ENCODE data around the gene NKAIN2. TPM values are rescaled to one million over a fixed set of nuclear protein-coding genes. Genes with fewer than 3 reads are reported as not detected.

The NKAIN2 gene
- total RNA-seq, 3 donors from 2014 or later (not counting 1 experiment from before 2014, with no cell fraction given): 0.45 TPM; not detected in 2

DNA sequence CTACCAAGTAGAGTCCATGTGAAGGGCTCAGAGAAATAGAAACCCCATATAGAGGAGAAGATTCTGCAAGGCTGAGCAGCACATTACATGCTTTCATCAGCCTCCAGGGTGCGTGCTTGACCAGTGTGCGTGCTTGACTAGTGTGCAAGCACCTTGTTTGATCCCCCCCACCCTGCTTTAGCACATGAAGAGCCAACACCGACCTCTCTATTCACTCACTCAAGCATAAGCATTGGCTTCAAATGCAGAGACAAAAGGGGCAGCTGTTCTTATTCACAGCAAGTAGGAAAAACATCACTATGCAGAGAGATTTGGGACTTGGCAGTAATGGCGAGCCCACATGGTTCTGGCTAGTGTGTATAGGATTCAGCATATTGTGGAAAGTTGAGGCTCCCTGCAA is 879.8 kb downstream of the NKAIN2 start:
- Mint-ChIP-seq H3K4me3 (no peak overlapping the region), H3K4me1 (no peaks in the 10 kb centered on the region), H3K27me3 (ENCODE audit: low read depth in 2 of 2) (no peaks in the 10 kb centered on the region), H3K9me3 (peaks cover 5 to 11% of the 10 kb centered on the region in 2 donors), H3K36me3 (peaks cover 9% of the 10 kb centered on the region), H3K27ac (no peak overlapping the region)
- Histone ChIP-seq H3K36me3 (ENCODE audit: control insufficient read depth, insufficient read depth, low read length) (no peaks in the 10 kb centered on the region), H3K4me3 (ENCODE audit: low read length) (no peak overlapping the region), H3K9me3 (ENCODE audit: control insufficient read depth, insufficient read depth, low read length) (peaks cover 7% of the 10 kb centered on the region), H3K27ac (ENCODE audit: low read length) (no peak overlapping the region), H3K4me1 (ENCODE audit: control insufficient read depth, insufficient read depth, low read length) (no peaks in the 10 kb centered on the region), H3K27me3 (ENCODE audit: control insufficient read depth, insufficient read depth, low read length) (no peaks in the 10 kb centered on the region)
- no peak for ATAC-seq
- TF ChIP-seq CTCF (IDR thresholded peaks at IDR 0.05): no peak
- intact Hi-C loops (cut with micrococcal nuclease): no loop called here
- no peak for DNase-seq
- WGBS (ENCODE audit: insufficient coverage): 90% methylated on average over 4 of the region's 4 CpGs

GRCh38 chr6:124684621-124685020 is 881.0 kb downstream of the NKAIN2 start:
- H3K4me3 Mint-ChIP-seq: no peak overlapping the region
- no peak for ATAC-seq
- H3K4me3 ChIP-seq (ENCODE audit: low read length): no peak overlapping the region
- 69% methylated on average over 2 of the region's 2 CpGs for WGBS (ENCODE audit: insufficient coverage)
- no peaks in the 10 kb centered on the region for H3K4me1 ChIP-seq (ENCODE audit: control insufficient read depth, insufficient read depth, low read length)
- intact Hi-C loops (cut with micrococcal nuclease): no loop called here
- no peak overlapping the region for H3K27ac Mint-ChIP-seq
- no peak for TF ChIP-seq CTCF (IDR thresholded peaks at IDR 0.05)
- peaks cover 4% of the 10 kb centered on the region in 2 donors for H3K9me3 Mint-ChIP-seq
- H3K27me3 Mint-ChIP-seq (ENCODE audit: low read depth in 2 of 2): no peaks in the 10 kb centered on the region
- H3K4me1 Mint-ChIP-seq: no peaks in the 10 kb centered on the region
- DNase-seq: no peak
- no peak overlapping the region for H3K27ac ChIP-seq (ENCODE audit: low read length)
- H3K27me3 ChIP-seq (ENCODE audit: control insufficient read depth, insufficient read depth, low read length): no peaks in the 10 kb centered on the region
- H3K36me3 ChIP-seq (ENCODE audit: control insufficient read depth, insufficient read depth, low read length): no peaks in the 10 kb centered on the region
- no peaks in the 10 kb centered on the region for H3K9me3 ChIP-seq (ENCODE audit: control insufficient read depth, insufficient read depth, low read length)
- no peaks in the 10 kb centered on the region for H3K36me3 Mint-ChIP-seq

- H3K36me3 ChIP-seq (ENCODE audit: control insufficient read depth, insufficient read depth, low read length): no peaks in the 10 kb centered on the region
- H3K27me3 ChIP-seq (ENCODE audit: control insufficient read depth, insufficient read depth, low read length): no peaks in the 10 kb centered on the region
- no peak for DNase-seq
- H3K27ac Mint-ChIP-seq: no peak overlapping the region
- intact Hi-C loops (cut with micrococcal nuclease): no loop called here
- H3K36me3 Mint-ChIP-seq: no peaks in the 10 kb centered on the region
- H3K4me1 Mint-ChIP-seq: no peaks in the 10 kb centered on the region
- no peak for ATAC-seq
- H3K27ac ChIP-seq (ENCODE audit: low read length): no peak overlapping the region
- no peaks in the 10 kb centered on the region for H3K27me3 Mint-ChIP-seq (ENCODE audit: low read depth in 2 of 2)
- no peaks in the 10 kb centered on the region for H3K9me3 ChIP-seq (ENCODE audit: control insufficient read depth, insufficient read depth, low read length)
- H3K9me3 Mint-ChIP-seq: peaks cover 0 to 9% of the 10 kb centered on the region in 2 donors
- TF ChIP-seq CTCF (IDR thresholded peaks at IDR 0.05): no peak
- H3K4me1 ChIP-seq (ENCODE audit: control insufficient read depth, insufficient read depth, low read length): no peaks in the 10 kb centered on the region
- no peak overlapping the region for H3K4me3 Mint-ChIP-seq
- H3K4me3 ChIP-seq (ENCODE audit: low read length): no peak overlapping the region
Observed at GRCh38 chr6:124688369-124688768, 884.7 kb downstream of the NKAIN2 start.

DNA sequence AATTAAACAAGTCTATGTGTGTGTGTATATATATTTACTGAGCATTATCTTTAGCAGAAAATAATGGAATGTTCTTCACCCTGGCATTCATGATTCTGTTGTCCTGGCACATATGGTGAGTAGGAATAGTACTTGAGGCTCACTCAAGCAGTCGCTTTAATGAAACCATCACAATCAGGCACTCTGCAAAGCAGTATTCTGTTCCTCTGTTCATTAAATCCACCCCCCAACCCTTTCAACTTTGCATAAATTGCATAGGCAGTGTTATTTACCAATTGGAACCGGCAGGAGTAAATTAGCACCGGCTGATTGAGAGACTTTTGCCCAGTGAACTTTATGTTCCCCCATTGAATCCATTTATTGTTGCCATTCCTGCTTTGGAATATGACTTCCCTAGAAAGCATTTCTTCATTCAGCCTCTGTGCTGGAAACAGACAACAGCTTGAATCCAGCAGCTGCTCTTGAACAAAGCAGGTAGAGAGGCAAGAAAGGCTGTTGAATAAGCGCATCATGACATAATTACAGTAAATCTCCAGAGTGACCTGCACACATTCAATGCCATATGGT is 890.6 kb downstream of the NKAIN2 start:
- H3K27me3 Mint-ChIP-seq (ENCODE audit: low read depth in 2 of 2): no peaks in the 10 kb centered on the region
- no peak overlapping the region for H3K4me3 Mint-ChIP-seq
- H3K36me3 Mint-ChIP-seq: no peaks in the 10 kb centered on the region
- no peak overlapping the region for H3K27ac Mint-ChIP-seq
- Histone ChIP-seq H3K36me3 (ENCODE audit: control insufficient read depth, insufficient read depth, low read length) (no peaks in the 10 kb centered on the region), H3K4me1 (ENCODE audit: control insufficient read depth, insufficient read depth, low read length) (no peaks in the 10 kb centered on the region), H3K4me3 (ENCODE audit: low read length) (no peak overlapping the region), H3K9me3 (ENCODE audit: control insufficient read depth, insufficient read depth, low read length) (no peaks in the 10 kb centered on the region), H3K27ac (ENCODE audit: low read length) (no peak overlapping the region), H3K27me3 (ENCODE audit: control insufficient read depth, insufficient read depth, low read length) (no peaks in the 10 kb centered on the region)
- DNase-seq: no peak
- no peak for TF ChIP-seq CTCF (IDR thresholded peaks at IDR 0.05)
- peaks cover 8 to 12% of the 10 kb centered on the region in 2 donors for H3K9me3 Mint-ChIP-seq
- intact Hi-C loops (cut with micrococcal nuclease): no loop called here
- 89% methylated on average over 4 of the region's 4 CpGs for WGBS (ENCODE audit: insufficient coverage)
- no peak for ATAC-seq
- no peaks in the 10 kb centered on the region for H3K4me1 Mint-ChIP-seq
